GM21717 (cell line): ENCODE results near the gene FYCO1.
A peak's percentile ranks its signal among the peaks of the same experiment; 100 is the strongest.

Experiments used
- ATAC-seq: cut with Tn5 transposase; IDR thresholded peaks from one replicate; pipeline ENCODE4 v1.9.1; 2021; ENCODE audit warnings: mild to moderate bottlenecking, moderate library complexity; ENCODE audit not compliant: unreplicated experiment

FYCO1 gene

DNA sequence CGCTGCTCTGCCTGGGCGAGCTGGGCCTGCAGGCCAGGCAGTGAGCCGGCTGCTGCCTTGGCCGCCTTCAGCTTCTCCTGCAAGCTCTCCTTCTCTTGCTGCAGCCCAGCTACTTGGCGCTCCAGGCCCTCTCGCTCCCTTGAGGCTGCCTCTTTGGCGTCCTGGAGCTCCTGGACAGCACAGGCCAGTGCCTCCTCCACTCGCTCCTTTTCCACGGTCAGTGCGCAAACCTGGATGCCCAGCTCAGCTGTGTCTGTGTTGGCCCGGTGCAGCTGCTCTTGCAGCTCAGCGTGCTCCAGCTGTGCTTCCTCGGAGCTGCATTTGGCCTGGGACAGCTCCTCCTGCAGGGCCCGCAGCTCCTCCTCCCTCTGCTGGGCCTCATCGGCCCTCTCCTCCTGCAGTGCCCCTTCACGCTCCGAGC lies 29.2 kb downstream of the FYCO1 start:
- ATAC-seq: no peak

DNA sequence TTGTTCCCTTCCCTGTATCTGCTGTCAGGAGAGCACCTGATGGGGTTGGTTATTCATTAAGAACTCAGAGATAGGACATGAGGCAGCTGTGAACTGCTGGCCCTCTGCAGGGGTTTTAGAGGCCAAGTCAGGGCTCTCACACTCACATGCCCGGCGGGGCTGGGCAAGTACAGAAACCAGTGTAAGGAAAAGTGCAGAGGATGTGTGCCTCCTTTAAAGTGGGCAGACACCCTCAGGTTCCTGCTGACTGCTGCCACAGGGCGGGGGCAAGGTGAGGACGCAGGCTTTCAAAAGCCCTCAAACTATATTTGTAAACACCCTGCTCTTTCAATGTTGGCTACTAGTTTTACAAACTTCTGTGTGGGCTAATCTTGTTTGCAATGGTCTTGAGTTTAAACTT lies 30.0 kb downstream of the FYCO1 start:
- ATAC-seq: no peak

DNA sequence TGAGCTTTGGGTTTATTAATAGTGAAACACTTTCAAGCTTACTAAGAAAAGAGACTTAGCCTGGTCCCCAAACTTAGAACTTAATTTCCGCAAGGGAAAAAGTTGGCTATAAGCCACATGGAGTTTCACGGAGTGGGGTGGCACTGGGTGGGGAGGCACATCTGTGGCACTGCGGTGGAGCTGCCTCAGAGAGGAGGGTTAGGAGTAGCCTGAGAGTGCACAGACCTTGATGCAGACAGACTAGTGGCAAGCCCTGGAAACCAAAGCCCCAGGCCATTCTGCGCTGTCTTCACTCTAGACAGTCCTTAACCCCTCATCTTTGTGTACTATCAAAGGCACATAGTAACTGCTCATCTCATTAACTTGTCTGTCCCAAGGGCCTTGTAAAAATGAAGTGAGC lies 30.4 kb downstream of the FYCO1 start:
- ATAC-seq: no peak

DNA sequence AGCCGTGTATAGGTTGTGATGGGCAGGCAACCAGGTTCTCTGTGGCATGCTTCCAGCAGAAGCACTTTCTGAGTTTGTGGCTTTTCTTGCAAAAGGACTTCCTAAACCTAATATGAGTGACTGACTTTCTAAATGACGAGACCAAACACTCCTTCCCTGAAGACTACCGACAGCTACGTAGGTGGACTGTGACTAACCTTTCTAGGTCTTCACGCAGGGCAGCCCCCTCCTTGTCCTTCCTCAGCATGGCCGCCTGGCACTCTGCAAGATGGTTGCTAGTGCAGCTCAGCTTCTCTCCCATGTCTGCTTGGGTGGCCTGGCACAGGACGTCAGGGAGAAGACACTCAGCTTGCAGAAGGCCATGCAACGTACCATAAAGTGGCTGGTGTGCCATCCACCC lies 31.5 kb downstream of the FYCO1 start:
- peak; percentile 52 for ATAC-seq

GRCh38 chr3:45962033-45962432 lies 33.6 kb downstream of the FYCO1 start:
- ATAC-seq: peak; percentile 42

- no peak for ATAC-seq
These were observed 35.3 kb downstream of the FYCO1 start for GRCh38 chr3:45960289-45960688.

- no peak for ATAC-seq
These were observed 36.4 kb downstream of the FYCO1 start for GRCh38 chr3:45959201-45959600.

DNA sequence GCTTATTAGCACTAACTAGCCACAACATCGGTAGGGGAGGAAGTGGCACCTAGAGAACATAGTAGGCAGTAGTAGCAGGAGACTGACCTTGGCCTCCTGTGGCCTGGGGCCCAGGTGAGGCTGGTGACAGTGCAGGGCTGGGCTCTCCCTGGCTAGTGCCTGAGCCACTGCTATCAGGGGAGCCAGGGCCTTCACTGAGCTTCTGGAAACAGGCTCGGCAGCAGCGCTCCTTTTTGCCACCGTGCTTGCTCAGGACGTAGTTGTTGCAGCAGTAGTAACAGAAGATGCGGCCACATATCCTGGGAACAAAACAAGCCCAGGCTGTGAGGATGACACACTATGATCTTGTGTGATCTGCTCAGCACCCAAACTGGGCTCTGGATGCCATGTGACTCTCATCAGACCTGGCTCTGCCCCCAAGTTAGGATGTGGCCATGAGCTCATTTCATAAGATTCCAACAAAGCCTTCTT lies 37.3 kb downstream of the FYCO1 start:
- ATAC-seq: no peak

- no peak for ATAC-seq
These were observed 38.0 kb downstream of the FYCO1 start for GRCh38 chr3:45957586-45957985.

- no peak for ATAC-seq
These were observed 39.9 kb downstream of the FYCO1 start for GRCh38 chr3:45955706-45956105.

- ATAC-seq: no peak
These were observed 40.5 kb downstream of the FYCO1 start for GRCh38 chr3:45955017-45955647.

- ATAC-seq: no peak
These were observed 41.3 kb downstream of the FYCO1 start for GRCh38 chr3:45954306-45954705.

GRCh38 chr3:45953536-45953935 lies 42.1 kb downstream of the FYCO1 start:
- no peak for ATAC-seq

DNA sequence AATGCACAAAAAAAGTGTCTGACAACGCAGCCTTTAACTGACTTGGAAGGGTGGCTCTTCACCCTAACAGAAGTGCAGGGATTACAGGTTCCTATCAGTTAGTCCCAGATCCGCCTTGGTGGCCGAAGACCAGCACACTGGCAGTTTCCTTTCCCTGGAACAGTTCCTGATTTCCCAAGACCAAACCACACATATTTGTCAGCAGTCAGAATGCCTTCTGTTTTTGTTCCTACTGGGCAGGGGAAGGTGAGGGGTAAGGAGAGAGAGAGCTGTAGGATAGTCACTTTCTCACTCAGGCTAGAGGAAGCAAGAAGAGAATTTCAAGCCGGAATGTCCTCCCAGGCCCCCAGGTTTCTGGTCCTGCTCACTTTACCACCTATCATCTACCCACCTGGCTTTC lies 43.2 kb downstream of the FYCO1 start:
- ATAC-seq: no peak

- no peak for ATAC-seq
These were observed 43.7 kb downstream of the FYCO1 start for GRCh38 chr3:45951946-45952345.

DNA sequence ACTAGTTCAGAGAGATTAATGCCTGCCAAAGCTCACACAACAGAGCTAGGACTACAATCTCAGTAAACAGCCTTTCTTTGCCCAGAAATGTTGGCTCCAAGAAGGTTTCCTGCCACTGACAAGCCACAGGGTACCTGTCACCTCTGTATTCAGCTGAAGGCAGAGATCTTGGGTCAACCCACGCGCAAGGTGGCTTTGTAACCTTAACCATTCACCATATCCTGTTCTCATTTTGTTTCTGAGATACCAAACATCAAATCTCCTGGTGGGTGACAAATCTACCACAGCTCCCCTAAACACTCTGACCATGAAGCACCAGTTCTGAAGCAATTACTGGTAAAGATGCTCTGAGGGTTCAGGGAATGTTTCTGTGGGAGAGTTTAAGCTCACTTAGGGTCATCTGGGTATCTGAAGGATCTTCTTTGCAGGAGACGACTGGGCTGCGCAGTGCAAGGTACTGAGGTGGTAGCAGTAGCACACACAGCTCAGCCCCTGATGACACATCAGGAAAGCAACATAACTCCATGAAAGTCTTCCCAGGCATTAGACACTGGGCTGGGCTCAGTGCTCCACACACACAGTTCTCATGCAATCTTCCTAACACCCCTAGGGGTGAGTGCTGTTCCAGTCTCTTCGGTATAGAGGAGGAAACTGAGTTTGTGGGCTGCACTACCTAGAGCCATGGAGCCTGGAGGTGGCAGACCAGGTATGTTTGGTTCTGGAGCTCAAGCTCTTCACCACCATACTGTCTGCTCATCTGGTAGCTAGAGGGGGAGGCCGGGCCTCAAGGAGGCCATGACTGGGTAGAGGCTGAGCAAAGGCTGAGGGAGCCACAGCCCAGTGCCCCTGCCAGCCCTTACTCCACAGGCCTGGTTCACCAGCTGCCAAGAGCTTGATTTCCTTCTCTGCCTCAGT lies 44.7 kb downstream of the FYCO1 start:
- ATAC-seq: no peak

DNA sequence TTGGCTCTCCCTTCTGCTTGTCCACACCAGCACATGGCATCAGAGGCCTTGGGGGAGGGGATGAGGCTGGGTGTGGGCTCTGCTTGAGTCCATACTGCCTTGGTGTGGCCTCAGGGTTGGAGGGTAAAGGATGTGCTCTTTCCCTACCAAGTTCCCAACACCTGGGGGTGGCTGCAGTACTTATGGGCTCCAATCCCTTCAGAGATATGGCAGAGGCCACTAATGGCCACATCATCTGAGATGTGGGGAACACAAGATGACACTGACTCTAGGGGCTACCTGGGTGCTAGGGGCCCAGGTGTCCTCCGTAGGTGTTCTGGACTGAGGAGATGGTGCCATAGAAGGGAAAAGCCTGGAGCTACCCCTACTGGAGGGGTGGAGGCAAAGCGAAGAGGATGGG lies 45.5 kb downstream of the FYCO1 start:
- ATAC-seq: no peak

- no peak for ATAC-seq
These were observed 46.2 kb downstream of the FYCO1 start for GRCh38 chr3:45949432-45949831.

DNA sequence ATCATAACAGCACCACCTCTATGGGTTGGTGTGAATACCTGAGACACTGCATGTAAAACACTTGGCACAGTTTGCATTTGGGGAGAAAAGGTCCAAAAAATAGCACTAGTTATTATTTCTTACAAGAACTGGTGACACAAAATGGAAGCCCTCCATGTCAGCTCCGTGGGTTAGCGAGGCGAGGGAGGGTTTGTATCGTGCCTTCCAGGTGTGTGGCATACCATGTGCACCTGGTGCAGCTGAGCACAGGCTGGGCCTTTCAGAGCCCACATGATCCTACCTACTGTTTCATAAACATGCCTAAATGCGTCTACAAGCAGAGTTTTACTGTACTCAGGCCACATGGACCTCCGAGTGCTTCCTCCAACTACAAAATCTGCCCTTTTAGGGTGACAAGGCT lies 46.7 kb downstream of the FYCO1 start:
- no peak for ATAC-seq

DNA sequence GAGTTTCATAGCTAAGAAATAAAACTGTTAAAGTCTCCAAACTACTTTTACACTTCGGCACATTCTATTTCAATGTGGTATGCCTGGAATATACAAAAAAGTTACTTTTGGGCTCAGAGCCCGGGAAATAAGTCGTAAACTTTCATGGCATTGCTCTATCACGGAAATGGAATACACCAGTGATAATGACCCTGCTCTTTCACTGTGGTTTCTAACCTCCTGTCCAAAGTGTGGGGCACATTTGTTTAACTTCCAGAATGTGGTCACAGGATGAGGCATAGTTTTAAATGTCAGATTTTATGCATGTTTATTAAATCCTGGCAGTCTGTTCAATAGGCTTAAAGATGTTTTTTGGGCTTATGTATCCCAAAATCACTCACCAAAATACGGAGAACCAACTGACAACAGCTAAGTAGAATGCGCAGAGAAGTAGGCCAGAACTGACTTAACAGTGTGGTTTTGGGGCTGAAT lies 47.3 kb downstream of the FYCO1 start:
- ATAC-seq: no peak

DNA sequence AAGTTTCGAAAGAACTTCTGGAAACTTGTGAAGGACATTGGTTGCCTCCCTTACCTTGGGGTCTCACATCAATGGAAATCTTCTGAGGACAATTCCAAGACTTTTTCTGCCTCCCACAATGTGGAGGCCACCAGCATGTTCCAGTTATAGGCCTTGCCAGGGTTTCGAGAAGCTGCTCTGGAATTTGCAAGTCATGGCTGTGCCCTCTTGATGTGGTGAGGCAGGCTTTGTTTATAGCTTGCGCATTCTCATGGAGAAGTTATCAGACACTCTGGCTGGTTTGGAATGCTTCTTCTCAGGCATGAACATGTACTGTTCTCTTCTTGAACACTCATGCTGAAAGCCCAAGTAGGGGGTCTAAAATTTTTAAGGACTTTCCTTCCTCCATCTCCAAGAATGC lies 48.3 kb downstream of the FYCO1 start:
- ATAC-seq: no peak

DNA sequence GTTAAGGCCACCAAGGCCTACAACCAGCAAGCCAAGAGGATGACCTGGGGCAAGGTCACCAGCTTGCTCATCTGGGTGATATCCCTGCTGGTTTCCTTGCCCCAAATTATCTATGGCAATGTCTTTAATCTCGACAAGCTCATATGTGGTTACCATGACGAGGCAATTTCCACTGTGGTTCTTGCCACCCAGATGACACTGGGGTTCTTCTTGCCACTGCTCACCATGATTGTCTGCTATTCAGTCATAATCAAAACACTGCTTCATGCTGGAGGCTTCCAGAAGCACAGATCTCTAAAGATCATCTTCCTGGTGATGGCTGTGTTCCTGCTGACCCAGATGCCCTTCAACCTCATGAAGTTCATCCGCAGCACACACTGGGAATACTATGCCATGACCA lies 48.7 kb downstream of the FYCO1 start:
- ATAC-seq: no peak
